K562 (cell line): ENCODE measurements around the gene LINC00305. TPM values are rescaled to one million over a fixed set of nuclear protein-coding genes. Genes with fewer than 3 reads are reported as not detected.

Experiments
- GABPB2 ChIP-seq: fragments of 250-450 bp; sonication (Bioruptor Pico); conservative IDR thresholded peaks from 2 replicates; pipeline ENCODE4 v1.5.1; 2021; ENCODE audit warnings: mild to moderate bottlenecking
- PBX2 ChIP-seq, 2 experiments: IDR thresholded peaks in 1 of 2; conservative IDR thresholded peaks in 1 of 2; 2 replicates each; pipeline ENCODE4 v1.6.1; 2016; ENCODE audit warnings: low read depth in 2 of 2, mild to moderate bottlenecking in 1 of 2, missing compliant biosample characterization in 1 of 2, missing genetic modification characterization in 1 of 2, moderate library complexity in 1 of 2
- ZBTB17 ChIP-seq: fragments of 450-650 bp; formaldehyde crosslinking; IDR thresholded peaks from 2 replicates; pipeline ENCODE4 v1.4.0; 2020; ENCODE audit warnings: mild to moderate bottlenecking
- ZNF518B ChIP-seq: fragments of 250-450 bp; sonication (Bioruptor Pico); IDR thresholded peaks from 2 replicates; pipeline ENCODE4 v1.5.0; 2021; ENCODE audit warnings: mild to moderate bottlenecking, moderate library complexity
- polyA plus RNA-seq, 8 experiments: library from polyadenylated mRNA; depleted of rRNA in 4 of 8; stranded (reverse) in 5 of 8; unstranded in 3 of 8; fragments of >200 nt; fragmentation: Nextera tagmentation in 2 of 8; fragmentation: Illumina TruSeq in 1 of 8; extraction: Ambion mirVana in 2 of 8; extraction: Trizol in 1 of 8; gene quantifications; 2 replicates each; pipeline versions ENCODE4 v1.2.1 to v1.2.3, GENCODE V29; 2011 to 2014; ENCODE audit warnings: inconsistent platforms in 1 of 8, missing spikeins in 1 of 8
- total RNA-seq, 7 experiments: library from RNA; depleted of rRNA in 6 of 7; stranded (reverse); fragments of >200 nt in 6 of 7; fragmentation: Illumina TruSeq in 2 of 7; extraction: Trizol in 2 of 7; gene quantifications; 2 replicates each; pipeline versions ENCODE4 v1.2.1 to v1.2.3, GENCODE V29; 2011 to 2021; ENCODE audit warnings: low replicate concordance in 1 of 7

LINC00305 gene
- total and polyA plus RNA-seq, 9 of the 15 experiments (the other 6 are each of a cell fraction or from before 2014, with no cell fraction given): not detected

GRCh38 chr18:64091526-64091925, 57.4 kb downstream of the LINC00305 start (continued):
- no peak for TF ChIP-seq ZNF518B (CRISPR knock-in tag)
- no peak for TF ChIP-seq PBX2 (CRISPR knock-in tag; IDR thresholded peaks at IDR 0.05; ENCODE audit: low read depth)
- TF ChIP-seq PBX2 (tag; conservative IDR thresholded peaks at IDR 0.05; ENCODE audit: low read depth): no peak
- TF ChIP-seq ZBTB17: no peak
- no peak for TF ChIP-seq GABPB2 (CRISPR knock-in tag)
